HCEC 1CT (cell line): ENCODE data around the gene HDC.
A peak's percentile ranks its signal among the peaks of the same experiment; 100 is the strongest.

Experiments
- DNase-seq: peaks from one replicate; pipeline ENCODE4 v3.0.0-alpha.2; 2017

HDC gene

DNA sequence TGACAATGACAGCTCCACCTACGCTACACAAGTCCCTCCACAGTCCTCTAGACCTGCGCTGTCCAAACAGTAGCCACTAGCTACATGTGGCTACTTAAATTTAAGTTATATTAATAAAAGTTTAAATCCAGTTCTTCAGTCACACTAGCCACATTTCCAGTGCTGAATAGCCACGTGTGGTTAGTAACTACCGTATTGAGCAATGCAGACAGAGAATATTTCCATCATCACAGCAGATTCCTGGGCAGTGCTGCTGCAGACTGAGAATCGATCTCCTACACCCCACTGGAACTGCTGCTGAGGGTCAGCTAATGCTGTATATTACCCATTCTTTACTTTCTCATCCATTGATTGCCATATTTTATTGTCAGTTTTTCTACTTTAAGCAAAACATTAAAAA, 40.9 kb downstream of the HDC start:
- DNase-seq = peak; percentile 28

DNA sequence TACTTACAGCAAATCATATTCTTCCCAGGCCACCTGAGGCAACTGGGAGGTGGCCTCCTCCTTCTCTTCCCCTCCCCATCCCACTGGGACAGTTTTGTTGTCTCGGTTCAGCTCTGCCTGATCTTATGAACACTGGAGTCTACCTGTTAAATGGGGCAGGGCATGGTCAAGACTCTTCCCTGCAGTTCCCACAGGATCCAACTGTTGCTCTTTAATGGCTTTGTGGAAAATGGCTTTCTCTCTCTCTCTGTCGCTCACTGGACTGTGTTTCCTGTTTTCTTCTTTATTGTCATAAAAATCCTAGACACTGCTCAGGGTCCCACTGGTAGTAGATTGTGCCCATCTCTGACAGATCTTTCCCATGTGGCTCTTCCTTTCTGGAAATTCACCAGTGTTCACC, 43.3 kb downstream of the HDC start:
- no peak for DNase-seq

DNA sequence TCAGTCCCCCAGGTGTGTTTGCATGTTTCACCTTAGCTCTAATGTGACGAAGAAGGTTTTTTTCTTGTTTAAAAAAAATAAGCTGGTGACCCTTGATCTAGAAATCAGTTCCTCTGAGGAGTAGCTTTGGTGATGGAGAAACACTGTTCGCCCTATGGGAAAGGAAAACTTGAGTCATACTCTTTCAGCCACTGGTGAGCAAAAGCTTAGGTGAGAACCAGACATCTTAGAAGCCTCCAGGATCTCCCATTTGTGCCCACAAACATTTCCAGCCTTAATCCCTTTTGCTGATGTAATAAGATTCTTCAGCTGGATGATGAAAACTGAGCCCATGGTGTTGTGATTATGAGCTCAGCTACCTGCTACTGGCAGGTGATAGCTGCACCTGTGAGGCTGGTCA, 45.7 kb downstream of the HDC start:
- peak; percentile 32 for DNase-seq

DNA sequence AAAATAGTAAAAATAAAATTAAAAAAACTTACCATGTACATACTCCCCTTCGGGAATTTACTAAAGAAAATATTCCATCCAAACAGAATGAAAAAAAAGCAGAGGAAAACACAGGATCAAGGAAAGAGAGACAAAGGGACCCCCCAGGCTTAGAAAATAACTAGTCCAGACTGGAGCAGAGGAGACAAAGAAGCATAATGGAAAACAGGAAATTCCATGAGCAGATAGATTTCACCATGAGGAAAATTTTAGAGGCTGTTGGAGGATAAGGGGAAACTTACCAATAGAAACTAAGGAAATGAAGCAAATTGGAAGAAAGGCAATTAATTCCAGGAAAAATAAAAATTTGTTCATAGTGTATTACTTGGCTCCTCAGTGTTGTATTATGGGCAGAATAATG, 46.8 kb downstream of the HDC start:
- no peak for DNase-seq

GRCh38 chr15:50218291-50218690, 47.2 kb downstream of the HDC start:
- no peak for DNase-seq

- DNase-seq = no peak
These were observed 54.9 kb downstream of the HDC start for GRCh38 chr15:50210462-50211157.

- DNase-seq = no peak
These were observed 55.7 kb downstream of the HDC start for GRCh38 chr15:50209809-50210208.

DNA sequence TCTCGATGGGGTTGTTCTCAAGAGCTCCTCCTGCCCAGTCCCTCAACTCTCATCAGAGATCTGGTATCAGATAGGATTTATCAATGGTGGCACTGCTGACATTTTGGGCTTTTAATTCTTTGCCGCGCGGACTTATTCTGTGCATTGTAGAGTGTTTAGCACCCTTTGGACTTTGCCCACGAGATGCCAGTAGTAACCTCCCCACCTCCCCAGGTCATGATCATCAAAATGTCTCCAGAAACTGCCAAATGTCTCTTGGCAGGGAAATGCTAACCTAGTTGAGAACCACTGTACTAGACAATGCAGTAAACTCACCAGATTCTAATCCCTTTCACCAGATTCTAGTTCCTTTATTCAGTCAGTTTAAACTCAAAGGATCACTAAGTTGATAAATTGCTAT, 59.5 kb downstream of the HDC start:
- no peak for DNase-seq

DNA sequence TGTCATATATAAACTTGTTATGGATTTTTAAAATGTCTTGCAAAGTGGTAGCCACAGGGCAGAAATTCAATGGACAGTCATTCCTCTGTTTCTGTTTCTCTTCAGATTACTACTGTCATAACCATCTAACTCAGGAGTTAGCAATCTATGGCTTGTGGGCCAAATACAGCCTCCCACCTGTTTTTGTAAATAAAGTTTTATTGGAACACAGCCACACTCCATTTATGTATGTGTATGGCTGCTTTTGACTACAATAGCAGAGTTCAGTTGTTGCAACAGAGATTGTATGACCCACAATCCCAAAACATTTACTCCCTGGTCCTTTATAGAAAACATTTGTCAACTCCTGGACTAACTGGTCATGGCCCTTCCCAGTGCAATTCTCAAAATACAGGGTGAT, 63.5 kb downstream of the HDC start:
- DNase-seq = no peak

- no peak for DNase-seq
These were observed 72.5 kb downstream of the HDC start for GRCh38 chr15:50192926-50193620.

DNA sequence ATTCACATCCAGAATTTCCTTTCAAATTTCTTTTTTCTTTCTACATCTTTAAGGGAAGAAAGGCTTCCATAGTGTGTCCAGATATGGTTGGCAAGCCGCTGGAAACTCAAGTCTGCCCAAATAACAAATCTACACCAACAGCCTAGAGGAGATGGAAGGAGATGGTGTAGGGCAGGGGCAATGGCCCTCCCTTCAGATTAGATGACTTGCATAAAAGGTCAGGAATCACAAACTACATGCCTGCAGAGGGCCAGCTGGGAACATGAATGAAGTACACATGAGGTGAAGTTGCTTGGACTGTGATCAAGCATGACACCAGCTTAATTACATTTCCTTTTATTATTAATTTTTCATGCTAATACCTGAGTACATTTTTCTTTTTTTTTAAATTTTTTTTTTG, 73.4 kb downstream of the HDC start:
- no peak for DNase-seq
